GM19025 (cell line): ENCODE results near the gene CEMIP.

Source experiments
- ATAC-seq: cut with Tn5 transposase; IDR thresholded peaks from one replicate; pipeline ENCODE4 v1.9.1; 2021; ENCODE audit warnings: mild to moderate bottlenecking, low read depth, moderate library complexity; ENCODE audit not compliant: unreplicated experiment

The CEMIP gene

GRCh38 chr15:80816049-80816653, 37.0 kb downstream of the CEMIP start:
- ATAC-seq = no peak

DNA sequence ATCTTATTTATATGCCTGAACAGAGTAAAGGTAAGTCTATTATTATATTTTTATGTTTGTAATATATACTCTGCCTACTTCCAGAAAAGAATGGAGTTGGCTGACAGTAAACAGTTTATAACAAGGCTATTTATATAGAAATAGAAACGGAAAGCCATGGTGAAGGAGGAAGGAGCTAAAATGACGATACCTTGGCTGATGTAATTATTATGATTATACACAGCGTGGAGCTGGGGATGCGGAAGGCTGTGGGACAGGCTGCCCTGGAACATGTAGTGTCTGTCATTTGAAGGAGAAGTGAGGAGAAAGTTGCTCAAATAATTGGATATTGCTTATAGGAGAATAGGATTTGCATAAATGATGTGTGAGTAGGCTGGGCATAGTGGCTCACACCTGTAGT, 37.8 kb downstream of the CEMIP start:
- ATAC-seq = no peak

GRCh38 chr15:80817901-80818300, 38.7 kb downstream of the CEMIP start:
- no peak for ATAC-seq

DNA sequence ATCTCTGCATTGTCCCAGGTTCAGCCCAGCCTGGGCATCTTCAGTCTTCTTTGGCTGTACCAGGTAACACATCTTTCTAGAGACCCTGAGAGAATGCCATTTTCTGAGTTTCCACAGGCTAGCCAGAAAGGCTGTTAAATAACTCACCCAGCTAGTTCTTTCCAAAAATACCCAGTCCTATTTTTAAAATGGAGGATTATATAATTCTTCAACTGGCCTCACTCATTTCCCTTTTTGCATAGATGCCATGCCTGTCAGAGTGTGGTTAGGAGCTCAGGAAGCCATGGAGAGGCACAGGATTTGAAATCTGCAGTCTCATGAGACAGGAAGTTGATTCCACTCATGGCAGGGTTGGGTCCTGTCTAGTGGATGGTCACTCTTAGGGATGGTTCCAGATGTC, 39.8 kb downstream of the CEMIP start:
- ATAC-seq = no peak

DNA sequence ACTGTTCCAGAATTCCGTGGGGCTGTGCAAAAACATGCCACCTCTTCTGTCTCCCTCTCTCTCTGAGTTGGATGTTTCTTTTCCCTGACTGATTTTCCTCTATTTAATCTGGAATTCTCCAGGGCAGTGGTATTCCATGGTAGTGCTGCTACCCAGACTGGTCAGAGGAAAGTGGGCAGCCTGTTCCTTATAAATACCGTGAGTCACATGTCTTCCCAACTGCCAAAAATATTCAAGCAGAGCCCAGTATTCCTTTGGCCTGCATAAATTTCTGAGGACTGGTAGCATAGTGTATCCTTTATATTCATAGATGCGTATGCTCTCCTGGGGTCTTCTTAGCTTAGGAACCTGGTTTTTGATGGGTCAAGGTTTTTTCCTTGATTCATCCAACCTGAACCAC, 40.9 kb downstream of the CEMIP start:
- no peak for ATAC-seq

DNA sequence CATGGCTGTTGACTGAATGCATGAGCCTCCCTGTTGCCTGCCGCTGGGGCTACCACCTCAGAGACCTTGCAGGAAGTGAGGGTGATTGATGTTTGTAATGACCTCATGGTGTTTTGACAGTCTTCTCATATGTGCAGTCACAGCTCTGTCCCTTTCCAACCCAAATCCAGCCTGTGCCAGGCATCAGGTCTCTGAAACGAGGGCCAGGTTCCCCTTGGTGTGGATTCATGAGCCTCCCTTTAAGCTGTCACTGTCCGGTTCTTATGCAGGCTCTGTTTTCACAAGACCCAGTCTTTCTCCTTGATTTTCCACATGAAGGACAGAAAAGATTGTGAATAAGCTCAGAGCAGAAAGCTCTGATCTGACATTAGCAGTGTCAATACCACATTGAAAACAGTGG, 43.1 kb downstream of the CEMIP start:
- ATAC-seq = no peak

GRCh38 chr15:80822676-80823075, 43.5 kb downstream of the CEMIP start:
- no peak for ATAC-seq

GRCh38 chr15:80823120-80823519, 44.0 kb downstream of the CEMIP start:
- ATAC-seq = no peak

- no peak for ATAC-seq
Observed at GRCh38 chr15:80823995-80824394, 44.8 kb downstream of the CEMIP start.

DNA sequence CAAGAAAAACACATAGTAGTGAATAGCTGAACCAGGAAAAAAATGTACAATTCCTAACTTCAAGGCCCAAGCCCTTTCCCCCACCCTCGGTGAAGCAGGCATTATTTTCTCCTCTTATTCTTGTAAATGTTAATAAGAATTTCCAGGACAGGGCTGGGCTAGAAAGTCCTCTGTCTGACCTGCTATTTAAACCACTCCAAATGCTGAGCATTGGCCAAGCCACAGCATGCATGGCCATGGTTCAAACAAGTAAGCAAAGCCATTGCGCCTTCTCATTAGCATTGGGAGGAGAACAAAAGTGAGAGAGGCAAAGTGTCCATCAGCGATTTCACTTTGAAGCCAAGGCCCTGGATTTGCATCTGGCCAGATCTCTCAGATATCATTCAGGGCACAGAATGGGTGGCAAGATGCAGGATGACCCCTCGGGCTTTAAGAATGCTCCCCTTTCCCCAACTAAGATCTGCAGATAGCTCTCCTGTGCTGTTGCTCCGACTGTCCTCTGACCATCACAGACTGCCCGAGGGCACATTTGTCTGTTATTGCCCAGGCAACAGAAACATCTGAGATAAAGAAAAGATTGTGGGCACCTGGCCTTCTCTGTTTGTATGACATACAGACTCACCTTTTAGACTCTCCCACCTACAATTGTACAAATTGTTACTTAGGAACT, 46.3 kb downstream of the CEMIP start:
- no peak for ATAC-seq

GRCh38 chr15:80828796-80829195, 49.6 kb downstream of the CEMIP start:
- ATAC-seq = no peak

GRCh38 chr15:80830677-80831076, 51.5 kb downstream of the CEMIP start:
- no peak for ATAC-seq

- no peak for ATAC-seq
Observed at GRCh38 chr15:80831192-80831591, 52.0 kb downstream of the CEMIP start.

- no peak for ATAC-seq
Observed at GRCh38 chr15:80831606-80832224, 52.5 kb downstream of the CEMIP start.

DNA sequence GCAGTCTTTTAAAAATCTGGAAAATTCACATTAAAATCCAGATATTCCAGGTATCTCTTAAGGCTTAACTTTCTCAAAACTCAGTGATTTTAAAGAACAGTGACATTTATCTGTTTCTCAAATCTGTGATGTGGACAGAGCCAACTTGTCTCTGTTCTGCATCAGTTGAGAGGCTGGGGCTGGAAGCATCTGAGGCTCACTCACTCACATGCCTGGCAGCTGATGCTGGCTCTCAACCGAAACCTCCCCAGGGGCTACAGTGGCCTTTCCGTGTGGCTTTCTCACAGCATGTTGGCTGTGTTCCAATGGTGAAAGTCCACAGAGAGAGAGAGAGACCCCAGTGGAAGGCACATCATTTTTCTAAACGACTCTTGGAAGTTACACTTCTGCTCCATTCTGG, 53.5 kb downstream of the CEMIP start:
- no peak for ATAC-seq

- ATAC-seq = no peak
Observed at GRCh38 chr15:80834402-80834801, 55.2 kb downstream of the CEMIP start.

DNA sequence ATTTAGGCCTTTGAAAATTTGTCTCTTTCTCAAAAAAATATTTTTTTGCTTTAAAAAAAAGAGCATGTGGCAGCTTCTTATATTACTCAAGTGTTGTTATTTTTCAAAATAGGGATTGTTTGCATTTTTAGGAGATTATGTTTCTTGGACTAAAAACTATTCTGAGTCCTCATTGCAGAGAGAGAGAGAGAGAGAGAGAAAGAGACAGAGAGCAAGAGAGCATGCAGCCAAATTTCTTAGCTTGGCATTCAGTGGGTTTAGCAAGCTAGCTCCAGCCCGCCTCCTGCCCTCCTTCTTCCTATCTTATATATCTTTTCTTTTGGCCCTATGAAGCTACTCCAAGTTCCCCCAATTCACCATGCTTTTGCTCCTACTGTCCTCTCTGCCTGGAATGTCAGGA, 55.7 kb downstream of the CEMIP start:
- ATAC-seq = no peak

- ATAC-seq = no peak
Observed at GRCh38 chr15:80835336-80835735, 56.2 kb downstream of the CEMIP start.

- no peak for ATAC-seq
Observed at GRCh38 chr15:80836223-80836622, 57.1 kb downstream of the CEMIP start.

GRCh38 chr15:80837006-80837405, 57.8 kb downstream of the CEMIP start:
- ATAC-seq = no peak

GRCh38 chr15:80838012-80838411, 58.8 kb downstream of the CEMIP start:
- no peak for ATAC-seq

GRCh38 chr15:80838666-80839065, 59.5 kb downstream of the CEMIP start:
- no peak for ATAC-seq
